ENCODE data around the gene SLC16A2.

SLC16A2 gene

DNA sequence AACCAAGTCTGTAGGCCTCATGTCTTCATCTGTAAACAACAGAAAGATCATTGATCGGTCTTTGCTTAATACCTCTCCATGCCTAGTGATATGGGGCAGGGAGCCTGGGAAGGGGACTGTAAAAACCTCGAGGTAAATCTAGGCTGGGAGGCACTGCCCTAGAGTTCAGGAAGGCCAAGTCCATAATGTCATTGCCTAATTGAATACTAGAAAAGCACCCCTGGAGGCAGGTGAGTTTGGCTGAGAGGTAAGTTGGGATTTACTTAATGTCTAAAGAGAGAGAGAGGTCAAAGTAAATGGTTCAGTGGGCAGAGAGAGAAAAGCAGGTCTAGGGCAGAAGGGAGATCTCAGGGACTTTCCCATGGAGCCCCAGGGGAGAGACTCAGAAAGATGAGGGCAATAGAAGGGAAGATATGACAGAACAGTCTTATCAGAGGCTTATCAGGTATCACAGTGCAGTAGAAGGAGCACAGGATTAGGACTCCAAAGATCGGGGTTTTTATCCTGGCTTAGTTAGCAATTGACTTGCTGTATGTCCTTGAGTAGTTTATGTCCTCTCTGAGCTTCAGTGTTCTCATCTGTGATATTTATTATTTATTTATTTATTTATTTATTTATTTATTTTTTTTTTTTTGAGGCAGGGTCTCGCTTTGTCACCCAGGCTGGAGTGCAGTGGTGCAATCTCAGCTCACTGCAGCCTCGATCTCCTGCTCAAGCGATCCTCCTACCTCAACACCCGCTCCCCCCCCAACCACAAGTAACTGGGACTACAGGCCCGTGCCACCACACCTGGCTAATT, 85.2 kb downstream of the SLC16A2 start:
- H3K9ac ChIP-seq (ENCODE audit: low read length) = no peak overlapping the region
- H4K20me1 ChIP-seq (ENCODE audit: low read depth, low read length) = no peaks in the 10 kb centered on the region
- no peak overlapping the region for H2AFZ ChIP-seq (ENCODE audit: low read depth, low read length, severe bottlenecking)
- no peaks in the 10 kb centered on the region for H3K79me2 ChIP-seq (ENCODE audit: insufficient read depth, low read length)
- TF ChIP-seq, protein P1, sequence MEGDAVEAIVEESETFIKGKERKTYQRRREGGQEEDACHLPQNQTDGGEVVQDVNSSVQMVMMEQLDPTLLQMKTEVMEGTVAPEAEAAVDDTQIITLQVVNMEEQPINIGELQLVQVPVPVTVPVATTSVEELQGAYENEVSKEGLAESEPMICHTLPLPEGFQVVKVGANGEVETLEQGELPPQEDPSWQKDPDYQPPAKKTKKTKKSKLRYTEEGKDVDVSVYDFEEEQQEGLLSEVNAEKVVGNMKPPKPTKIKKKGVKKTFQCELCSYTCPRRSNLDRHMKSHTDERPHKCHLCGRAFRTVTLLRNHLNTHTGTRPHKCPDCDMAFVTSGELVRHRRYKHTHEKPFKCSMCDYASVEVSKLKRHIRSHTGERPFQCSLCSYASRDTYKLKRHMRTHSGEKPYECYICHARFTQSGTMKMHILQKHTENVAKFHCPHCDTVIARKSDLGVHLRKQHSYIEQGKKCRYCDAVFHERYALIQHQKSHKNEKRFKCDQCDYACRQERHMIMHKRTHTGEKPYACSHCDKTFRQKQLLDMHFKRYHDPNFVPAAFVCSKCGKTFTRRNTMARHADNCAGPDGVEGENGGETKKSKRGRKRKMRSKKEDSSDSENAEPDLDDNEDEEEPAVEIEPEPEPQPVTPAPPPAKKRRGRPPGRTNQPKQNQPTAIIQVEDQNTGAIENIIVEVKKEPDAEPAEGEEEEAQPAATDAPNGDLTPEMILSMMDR (IDR thresholded peaks at IDR 0.05; ENCODE audit: insufficient read depth, low read length, poor library complexity, severe bottlenecking) = no peak
- TF ChIP-seq EZH2phosphoT487 (conservative IDR thresholded peaks at IDR 0.05; ENCODE audit: low read length) = no peak
- H3K27me3 ChIP-seq (ENCODE audit: low read length) = no peaks in the 10 kb centered on the region
- no peaks in the 10 kb centered on the region for H3F3A ChIP-seq (ENCODE audit: insufficient read depth)
- no peak overlapping the region for H3K27ac ChIP-seq (ENCODE audit: low read depth, low read length)
- H3K36me3 ChIP-seq (ENCODE audit: low read length) = no peaks in the 10 kb centered on the region
- no peaks in the 10 kb centered on the region for H3K9me3 ChIP-seq (ENCODE audit: insufficient read depth, low read length)
- no peak overlapping the region for H3K4me2 ChIP-seq (ENCODE audit: low read depth, low read length, poor library complexity, severe bottlenecking)
- no peaks in the 10 kb centered on the region for H3K9me2 ChIP-seq (replicated peaks; ENCODE audit: insufficient read depth, low read length)
- H3K4me3 ChIP-seq (ENCODE audit: insufficient read depth, low read length, poor library complexity, severe bottlenecking) = no peak overlapping the region

GRCh38 chrX:74507191-74507590, 85.9 kb downstream of the SLC16A2 start:
- no peaks in the 10 kb centered on the region for H3F3A ChIP-seq (ENCODE audit: insufficient read depth)
- no peak overlapping the region for H2AFZ ChIP-seq (ENCODE audit: low read depth, low read length, severe bottlenecking)
- no peaks in the 10 kb centered on the region for H3K36me3 ChIP-seq (ENCODE audit: low read length)
- no peaks in the 10 kb centered on the region for H4K20me1 ChIP-seq (ENCODE audit: low read depth, low read length)
- no peaks in the 10 kb centered on the region for H3K79me2 ChIP-seq (ENCODE audit: insufficient read depth, low read length)
- H3K9ac ChIP-seq (ENCODE audit: low read length) = no peak overlapping the region
- TF ChIP-seq, protein P1 (IDR thresholded peaks at IDR 0.05; ENCODE audit: insufficient read depth, low read length, poor library complexity, severe bottlenecking) = no peak
- no peak for TF ChIP-seq EZH2phosphoT487 (conservative IDR thresholded peaks at IDR 0.05; ENCODE audit: low read length)
- no peak overlapping the region for H3K27ac ChIP-seq (ENCODE audit: low read depth, low read length)
- H3K9me2 ChIP-seq (replicated peaks; ENCODE audit: insufficient read depth, low read length) = no peaks in the 10 kb centered on the region
- no peaks in the 10 kb centered on the region for H3K9me3 ChIP-seq (ENCODE audit: insufficient read depth, low read length)
- no peak overlapping the region for H3K4me2 ChIP-seq (ENCODE audit: low read depth, low read length, poor library complexity, severe bottlenecking)
- H3K27me3 ChIP-seq (ENCODE audit: low read length) = no peaks in the 10 kb centered on the region
- H3K4me3 ChIP-seq (ENCODE audit: insufficient read depth, low read length, poor library complexity, severe bottlenecking) = no peak overlapping the region

DNA sequence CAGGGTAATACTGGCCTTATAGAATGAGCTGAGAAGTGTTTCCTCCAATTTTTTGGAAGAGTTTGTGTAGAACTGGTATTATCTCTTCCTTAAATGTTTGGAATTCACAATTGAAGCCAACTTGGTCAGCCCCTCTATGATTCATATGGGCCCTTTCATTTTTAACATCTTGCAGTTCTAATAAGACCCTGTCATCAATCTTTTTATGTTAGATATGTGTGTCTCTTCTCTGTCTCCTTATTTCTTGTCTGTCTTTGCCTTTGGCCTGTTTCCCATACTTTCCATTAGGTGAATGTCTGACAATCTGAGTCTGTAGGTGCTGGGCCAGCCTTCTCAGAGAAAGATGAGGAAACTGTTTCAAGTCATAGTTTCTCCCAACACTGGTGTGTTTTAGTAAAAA, 88.7 kb downstream of the SLC16A2 start:
- Histone ChIP-seq H2AFZ (ENCODE audit: low read depth, low read length, severe bottlenecking) (no peak overlapping the region), H3K36me3 (ENCODE audit: low read length) (no peaks in the 10 kb centered on the region), H3K27me3 (ENCODE audit: low read length) (no peaks in the 10 kb centered on the region), H4K20me1 (ENCODE audit: low read depth, low read length) (no peaks in the 10 kb centered on the region), H3F3A (ENCODE audit: insufficient read depth) (no peaks in the 10 kb centered on the region), H3K9me3 (ENCODE audit: insufficient read depth, low read length) (no peaks in the 10 kb centered on the region), H3K4me2 (ENCODE audit: low read depth, low read length, poor library complexity, severe bottlenecking) (no peak overlapping the region), H3K9me2 (replicated peaks; ENCODE audit: insufficient read depth, low read length) (no peaks in the 10 kb centered on the region), H3K9ac (ENCODE audit: low read length) (no peak overlapping the region), H3K79me2 (ENCODE audit: insufficient read depth, low read length) (no peaks in the 10 kb centered on the region), H3K27ac (ENCODE audit: low read depth, low read length) (no peak overlapping the region), H3K4me3 (ENCODE audit: insufficient read depth, low read length, poor library complexity, severe bottlenecking) (no peak overlapping the region)
- TF ChIP-seq, protein P1 (IDR thresholded peaks at IDR 0.05; ENCODE audit: insufficient read depth, low read length, poor library complexity, severe bottlenecking) = no peak
- TF ChIP-seq EZH2phosphoT487 (conservative IDR thresholded peaks at IDR 0.05; ENCODE audit: low read length) = no peak
